SK-N-SH (cell line): ENCODE measurements around the gene THAP3. TPM values are rescaled to one million over a fixed set of nuclear protein-coding genes. Genes with fewer than 3 reads are reported as not detected.

Experiments used
- CTCF ChIA-PET: fragments of 300-600, 350-600 bp; formaldehyde crosslinking; extraction: SDS; loops from one replicate; lab custom pipeline; 2021; lab: Yijun Ruan, JAX
- POLR2A ChIA-PET: fragments of 350-600 bp; sonication (Branson Sonifier 250); formaldehyde crosslinking; extraction: SDS; loops from one replicate; lab custom pipeline; 2020; ENCODE audit warnings: antibody characterized with exemption, inconsistent platforms; lab: Yijun Ruan, JAX
- DNase-seq: peaks from one replicate; pipeline ENCODE4 v3.0.0; 2012
- H2AFZ ChIP-seq: fragments of 200-600 bp; sonication (generic); 2 replicates; pipeline ENCODE4 v1.8.1; 2016; ENCODE audit warnings: antibody characterized with exemption, mild to moderate bottlenecking, low read depth
- H3F3A ChIP-seq: fragments of 200-600 bp; sonication (generic); replicated peaks from 2 replicates; pipeline ENCODE3; 2016; ENCODE audit warnings: antibody characterized with exemption, mild to moderate bottlenecking; ENCODE audit not compliant: insufficient read depth
- H3K27ac ChIP-seq, 2 experiments: fragments of 200-500 bp in 1 of 2; fragments of 200-600 bp in 1 of 2; sonication (Bioruptor generic) in 1 of 2; sonication (generic), shearing (Covaris generic) in 1 of 2; 2 replicates each; pipeline versions ENCODE4 v1.5.1 to v1.6.1; 2014 to 2016; ENCODE audit warnings: low read depth in 2 of 2, inconsistent platforms in 1 of 2, low read length in 1 of 2, mild to moderate bottlenecking in 1 of 2, mixed read lengths in 1 of 2
- H3K27me3 ChIP-seq: fragments of 200-600 bp; sonication (generic), shearing (Covaris generic); 2 replicates; pipeline ENCODE4 v1.6.1; 2016; ENCODE audit warnings: mixed run types; ENCODE audit not compliant: insufficient read depth
- H3K36me3 ChIP-seq, 2 experiments: fragments of 200-500 bp in 1 of 2; fragments of 200-600 bp in 1 of 2; sonication (Bioruptor generic) in 1 of 2; sonication (generic) in 1 of 2; replicated peaks in 1 of 2; 2 replicates each; pipeline versions ENCODE3 to v1.5.1; 2014 to 2016; ENCODE audit warnings: low read length in 1 of 2, mild to moderate bottlenecking in 1 of 2; ENCODE audit not compliant: insufficient read depth in 2 of 2, control insufficient read depth in 1 of 2
- H3K4me1 ChIP-seq, 2 experiments: fragments of 200-500 bp in 1 of 2; fragments of 200-600 bp in 1 of 2; sonication (Bioruptor generic) in 1 of 2; sonication (generic), shearing (Covaris generic) in 1 of 2; 2 replicates each; pipeline versions ENCODE4 v1.5.1 to v1.6.1; 2014 to 2016; ENCODE audit warnings: low read depth in 1 of 2, low read length in 1 of 2, mixed run types in 1 of 2; ENCODE audit not compliant: insufficient read depth in 2 of 2, control insufficient read depth in 1 of 2
- H3K4me2 ChIP-seq: fragments of 200-600 bp; sonication (generic), shearing (Covaris generic); 2 replicates; pipeline ENCODE4 v1.6.1; 2017; ENCODE audit warnings: mixed run types
- H3K4me3 ChIP-seq, 2 experiments: fragments of 200-500 bp in 1 of 2; fragments of 200-600 bp in 1 of 2; sonication (Bioruptor generic) in 1 of 2; sonication (generic), shearing (Covaris generic) in 1 of 2; 2 replicates each; pipeline versions ENCODE4 v1.5.1 to v1.8.1; 2014 to 2016; ENCODE audit warnings: low read depth in 2 of 2, inconsistent platforms in 1 of 2, low read length in 1 of 2, mild to moderate bottlenecking in 1 of 2, mixed read lengths in 1 of 2, moderate library complexity in 1 of 2
- H3K79me2 ChIP-seq: fragments of 200-600 bp; sonication (generic); 2 replicates; pipeline ENCODE4 v1.8.1; 2017; ENCODE audit warnings: mild to moderate bottlenecking; ENCODE audit not compliant: insufficient read depth
- H3K9ac ChIP-seq: fragments of 200-600 bp; sonication (generic); 2 replicates; pipeline ENCODE4 v1.6.1; 2017; ENCODE audit warnings: mixed run types
- H3K9me2 ChIP-seq: fragments of 200-600 bp; sonication (generic); 2 replicates; pipeline ENCODE4 v1.6.1; 2017; ENCODE audit warnings: mixed run types
- H3K9me3 ChIP-seq: fragments of 200-600 bp; sonication (generic); 2 replicates; pipeline ENCODE4 v1.6.1; 2017; ENCODE audit warnings: mixed run types, mild to moderate bottlenecking, moderate library complexity
- H4K20me1 ChIP-seq: fragments of 200-600 bp; sonication (generic); 2 replicates; pipeline ENCODE4 v1.6.1; 2017; ENCODE audit warnings: mild to moderate bottlenecking, mixed run types; ENCODE audit not compliant: insufficient read depth
- CHD2 ChIP-seq: fragments of 150-350 bp; IDR thresholded peaks from 2 replicates; pipeline ENCODE4 v1.6.1; 2018; ENCODE audit warnings: low read length; ENCODE audit not compliant: partially characterized antibody
- EZH2phosphoT487 ChIP-seq: fragments of 200-600 bp; sonication (generic); IDR thresholded peaks from 2 replicates; pipeline ENCODE4 v1.6.1; 2017; ENCODE audit warnings: low read depth, mixed run types, mild to moderate bottlenecking, antibody characterized with exemption, moderate library complexity, borderline replicate concordance
- FOXJ3 ChIP-seq: sonication (generic); formaldehyde crosslinking; IDR thresholded peaks from 2 replicates; pipeline ENCODE4 v1.5.1; 2020; ENCODE audit warnings: mild to moderate bottlenecking, missing genetic modification reagents
- GABPA ChIP-seq: IDR thresholded peaks from 2 replicates; pipeline ENCODE4 v1.4.0; 2012; ENCODE audit warnings: low read depth, mild to moderate bottlenecking
- JUND ChIP-seq: IDR thresholded peaks from 2 replicates; pipeline ENCODE4 v1.4.0; 2012
- NFIC ChIP-seq: IDR thresholded peaks from 2 replicates; pipeline ENCODE4 v1.4.0; 2012; ENCODE audit warnings: borderline replicate concordance
- NRF1 ChIP-seq: IDR thresholded peaks from 2 replicates; pipeline ENCODE4 v1.6.1; 2012; ENCODE audit warnings: low read depth, mild to moderate bottlenecking, low read length
- PBX3 ChIP-seq: IDR thresholded peaks from 2 replicates; pipeline ENCODE4; 2012
- POLR2AphosphoS5 ChIP-seq: IDR thresholded peaks from 2 replicates; pipeline ENCODE4 v1.6.1; 2012; ENCODE audit warnings: low read depth, low read length
- RCOR1 ChIP-seq: fragments of 150-350 bp; IDR thresholded peaks from 2 replicates; pipeline ENCODE4 v1.6.1; 2017; ENCODE audit warnings: antibody characterized with exemption, low read length
- RXRA ChIP-seq: IDR thresholded peaks from 2 replicates; pipeline ENCODE4 v1.4.0; 2012; ENCODE audit warnings: low read depth, mild to moderate bottlenecking, borderline replicate concordance
- SIN3A ChIP-seq: IDR thresholded peaks from 2 replicates; pipeline ENCODE4 v1.6.1; 2012; ENCODE audit warnings: low read depth, mild to moderate bottlenecking, low read length, moderate library complexity, borderline replicate concordance
- TEAD4 ChIP-seq: IDR thresholded peaks from 2 replicates; pipeline ENCODE4 v1.4.0; 2012; ENCODE audit warnings: mild to moderate bottlenecking, borderline replicate concordance; ENCODE audit not compliant: insufficient read depth
- WGBS: methylation state at CpG from one replicate; pipeline ENCODE4 v1.1.6; 2017; ENCODE audit warnings: low lambda C conversion rate; 5-methylcytosine and 5-hydroxymethylcytosine counted together
- polyA plus RNA-seq, 3 experiments: library from polyadenylated mRNA; depleted of rRNA; stranded (reverse); fragments of >200 nt; gene quantifications; 2 replicates each; pipeline ENCODE4 v1.2.3, GENCODE V29; 2012
- TF ChIP-seq, protein P1 (sequence below): IDR thresholded peaks from 2 replicates; pipeline ENCODE4 v1.4.0; 2012; ENCODE audit warnings: low read depth, borderline replicate concordance
- TF ChIP-seq, protein P2 (sequence below): IDR thresholded peaks from 2 replicates; pipeline ENCODE4 v1.6.1; 2012; ENCODE audit warnings: mild to moderate bottlenecking, low read depth, low read length, moderate library complexity
- TF ChIP-seq, protein P3 (sequence below): IDR thresholded peaks from 2 replicates; pipeline ENCODE4 v1.4.0; 2012; ENCODE audit warnings: low read depth
- TF ChIP-seq, protein P4 (sequence below): fragments of 150-350 bp; IDR thresholded peaks from 2 replicates; pipeline ENCODE4 v1.6.1; 2016; ENCODE audit warnings: mild to moderate bottlenecking, low read depth, low read length
- TF ChIP-seq, protein P5 (sequence below): IDR thresholded peaks from 2 replicates; pipeline ENCODE4 v1.4.0; 2012; ENCODE audit warnings: low read depth, borderline replicate concordance
- TF ChIP-seq, protein P6 (sequence below): fragments of 200-600 bp; sonication (generic); IDR thresholded peaks from 2 replicates; pipeline ENCODE4 v1.6.1; 2017; ENCODE audit warnings: antibody characterized with exemption, mild to moderate bottlenecking, moderate library complexity

THAP3 gene
- polyA plus RNA-seq, 1 of the 3 experiments (the other 2 are of a cell fraction): 11.1 TPM

GRCh38 chr1:6627841-6628545 lies 3.3 kb downstream of the THAP3 start (continued):
- TF ChIP-seq POLR2AphosphoS5: no peak
- TF ChIP-seq RCOR1: no peak
- TF ChIP-seq JUND: no peak
- TF ChIP-seq, protein P1, sequence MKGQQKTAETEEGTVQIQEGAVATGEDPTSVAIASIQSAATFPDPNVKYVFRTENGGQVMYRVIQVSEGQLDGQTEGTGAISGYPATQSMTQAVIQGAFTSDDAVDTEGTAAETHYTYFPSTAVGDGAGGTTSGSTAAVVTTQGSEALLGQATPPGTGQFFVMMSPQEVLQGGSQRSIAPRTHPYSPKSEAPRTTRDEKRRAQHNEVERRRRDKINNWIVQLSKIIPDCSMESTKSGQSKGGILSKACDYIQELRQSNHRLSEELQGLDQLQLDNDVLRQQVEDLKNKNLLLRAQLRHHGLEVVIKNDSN: no peak
- no peak for TF ChIP-seq NRF1
- TF ChIP-seq NFIC: no peak
- no peak for TF ChIP-seq CHD2
- no peak for TF ChIP-seq PBX3
- no peak for TF ChIP-seq SIN3A
- TF ChIP-seq TEAD4: no peak
- no peak for TF ChIP-seq GABPA

DNA sequence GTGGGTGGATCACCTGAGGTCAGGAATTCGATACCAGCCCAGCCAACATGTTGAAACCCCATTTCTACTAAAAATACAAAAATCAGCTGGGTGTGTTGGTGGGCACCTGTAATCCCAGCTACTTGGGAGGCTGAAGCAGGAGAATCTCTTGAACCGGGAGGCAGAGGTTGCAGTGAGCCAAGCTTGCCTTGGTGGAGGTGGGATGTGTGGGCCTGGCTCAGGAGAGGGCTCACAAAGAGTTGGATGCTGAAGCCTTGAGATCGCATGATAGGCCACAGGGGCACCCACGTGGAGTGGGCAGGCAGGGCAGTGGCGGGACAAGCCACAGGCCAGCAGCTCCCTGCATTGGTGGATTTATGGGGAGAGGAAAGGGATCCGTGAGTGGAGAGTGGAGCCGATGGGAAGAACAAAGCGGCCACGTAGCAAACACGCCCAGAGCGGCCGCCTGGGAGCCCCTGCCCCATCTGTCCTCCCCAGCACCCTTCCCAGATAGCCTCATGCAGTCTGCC lies 4.4 kb downstream of the THAP3 start:
- no peak overlapping the region for H3K4me3 ChIP-seq
- H4K20me1 ChIP-seq: 0 out of 2 replicates have a peak, but pooled peaks cover 7% of the 10 kb centered on the region
- peaks cover 0 to 5% of the 10 kb centered on the region in 2 experiments; a peak in 1 of 4 replicates for H3K4me1 ChIP-seq
- ChIA-PET POLR2A (no interaction called here), CTCF (interaction anchor here (1.2 to 2.0 kb wide), 2 partner anchors 17 to 74 kb away, joined by 6 to 7 read pairs; partner anchors contain the start of genes NOL9 and TAS1R1)
- H3K79me2 ChIP-seq: peaks cover 39% of the 10 kb centered on the region
- H3K27ac ChIP-seq: no peak overlapping the region
- no peak for DNase-seq
- no peak overlapping the region for H3K4me2 ChIP-seq
- no peaks in the 10 kb centered on the region for H3K9me3 ChIP-seq
- H3K9me2 ChIP-seq: no peaks in the 10 kb centered on the region
- H3K36me3 ChIP-seq: peaks cover 3 to 36% of the 10 kb centered on the region in 2 experiments
- no peak overlapping the region for H3K9ac ChIP-seq
- H3F3A ChIP-seq: peaks cover 11% of the 10 kb centered on the region
- no peak overlapping the region for H2AFZ ChIP-seq
- WGBS: 98% methylated on average over 5 of the region's 12 CpGs
- no peaks in the 10 kb centered on the region for H3K27me3 ChIP-seq
- TF ChIP-seq RXRA (no peak), FOXJ3 (CRISPR knock-in tag) (no peak), SIN3A (no peak), EZH2phosphoT487 (no peak), GABPA (no peak), POLR2AphosphoS5 (no peak)
- TF ChIP-seq, protein P2, sequence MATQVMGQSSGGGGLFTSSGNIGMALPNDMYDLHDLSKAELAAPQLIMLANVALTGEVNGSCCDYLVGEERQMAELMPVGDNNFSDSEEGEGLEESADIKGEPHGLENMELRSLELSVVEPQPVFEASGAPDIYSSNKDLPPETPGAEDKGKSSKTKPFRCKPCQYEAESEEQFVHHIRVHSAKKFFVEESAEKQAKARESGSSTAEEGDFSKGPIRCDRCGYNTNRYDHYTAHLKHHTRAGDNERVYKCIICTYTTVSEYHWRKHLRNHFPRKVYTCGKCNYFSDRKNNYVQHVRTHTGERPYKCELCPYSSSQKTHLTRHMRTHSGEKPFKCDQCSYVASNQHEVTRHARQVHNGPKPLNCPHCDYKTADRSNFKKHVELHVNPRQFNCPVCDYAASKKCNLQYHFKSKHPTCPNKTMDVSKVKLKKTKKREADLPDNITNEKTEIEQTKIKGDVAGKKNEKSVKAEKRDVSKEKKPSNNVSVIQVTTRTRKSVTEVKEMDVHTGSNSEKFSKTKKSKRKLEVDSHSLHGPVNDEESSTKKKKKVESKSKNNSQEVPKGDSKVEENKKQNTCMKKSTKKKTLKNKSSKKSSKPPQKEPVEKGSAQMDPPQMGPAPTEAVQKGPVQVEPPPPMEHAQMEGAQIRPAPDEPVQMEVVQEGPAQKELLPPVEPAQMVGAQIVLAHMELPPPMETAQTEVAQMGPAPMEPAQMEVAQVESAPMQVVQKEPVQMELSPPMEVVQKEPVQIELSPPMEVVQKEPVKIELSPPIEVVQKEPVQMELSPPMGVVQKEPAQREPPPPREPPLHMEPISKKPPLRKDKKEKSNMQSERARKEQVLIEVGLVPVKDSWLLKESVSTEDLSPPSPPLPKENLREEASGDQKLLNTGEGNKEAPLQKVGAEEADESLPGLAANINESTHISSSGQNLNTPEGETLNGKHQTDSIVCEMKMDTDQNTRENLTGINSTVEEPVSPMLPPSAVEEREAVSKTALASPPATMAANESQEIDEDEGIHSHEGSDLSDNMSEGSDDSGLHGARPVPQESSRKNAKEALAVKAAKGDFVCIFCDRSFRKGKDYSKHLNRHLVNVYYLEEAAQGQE: no peak
- TF ChIP-seq, protein P3, sequence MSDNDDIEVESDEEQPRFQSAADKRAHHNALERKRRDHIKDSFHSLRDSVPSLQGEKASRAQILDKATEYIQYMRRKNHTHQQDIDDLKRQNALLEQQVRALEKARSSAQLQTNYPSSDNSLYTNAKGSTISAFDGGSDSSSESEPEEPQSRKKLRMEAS: no peak
- TF ChIP-seq, protein P4, sequence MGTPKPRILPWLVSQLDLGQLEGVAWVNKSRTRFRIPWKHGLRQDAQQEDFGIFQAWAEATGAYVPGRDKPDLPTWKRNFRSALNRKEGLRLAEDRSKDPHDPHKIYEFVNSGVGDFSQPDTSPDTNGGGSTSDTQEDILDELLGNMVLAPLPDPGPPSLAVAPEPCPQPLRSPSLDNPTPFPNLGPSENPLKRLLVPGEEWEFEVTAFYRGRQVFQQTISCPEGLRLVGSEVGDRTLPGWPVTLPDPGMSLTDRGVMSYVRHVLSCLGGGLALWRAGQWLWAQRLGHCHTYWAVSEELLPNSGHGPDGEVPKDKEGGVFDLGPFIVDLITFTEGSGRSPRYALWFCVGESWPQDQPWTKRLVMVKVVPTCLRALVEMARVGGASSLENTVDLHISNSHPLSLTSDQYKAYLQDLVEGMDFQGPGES: no peak
- TF ChIP-seq, protein P5, sequence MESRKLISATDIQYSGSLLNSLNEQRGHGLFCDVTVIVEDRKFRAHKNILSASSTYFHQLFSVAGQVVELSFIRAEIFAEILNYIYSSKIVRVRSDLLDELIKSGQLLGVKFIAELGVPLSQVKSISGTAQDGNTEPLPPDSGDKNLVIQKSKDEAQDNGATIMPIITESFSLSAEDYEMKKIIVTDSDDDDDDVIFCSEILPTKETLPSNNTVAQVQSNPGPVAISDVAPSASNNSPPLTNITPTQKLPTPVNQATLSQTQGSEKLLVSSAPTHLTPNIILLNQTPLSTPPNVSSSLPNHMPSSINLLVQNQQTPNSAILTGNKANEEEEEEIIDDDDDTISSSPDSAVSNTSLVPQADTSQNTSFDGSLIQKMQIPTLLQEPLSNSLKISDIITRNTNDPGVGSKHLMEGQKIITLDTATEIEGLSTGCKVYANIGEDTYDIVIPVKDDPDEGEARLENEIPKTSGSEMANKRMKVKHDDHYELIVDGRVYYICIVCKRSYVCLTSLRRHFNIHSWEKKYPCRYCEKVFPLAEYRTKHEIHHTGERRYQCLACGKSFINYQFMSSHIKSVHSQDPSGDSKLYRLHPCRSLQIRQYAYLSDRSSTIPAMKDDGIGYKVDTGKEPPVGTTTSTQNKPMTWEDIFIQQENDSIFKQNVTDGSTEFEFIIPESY: no peak
- TF ChIP-seq, protein P6, sequence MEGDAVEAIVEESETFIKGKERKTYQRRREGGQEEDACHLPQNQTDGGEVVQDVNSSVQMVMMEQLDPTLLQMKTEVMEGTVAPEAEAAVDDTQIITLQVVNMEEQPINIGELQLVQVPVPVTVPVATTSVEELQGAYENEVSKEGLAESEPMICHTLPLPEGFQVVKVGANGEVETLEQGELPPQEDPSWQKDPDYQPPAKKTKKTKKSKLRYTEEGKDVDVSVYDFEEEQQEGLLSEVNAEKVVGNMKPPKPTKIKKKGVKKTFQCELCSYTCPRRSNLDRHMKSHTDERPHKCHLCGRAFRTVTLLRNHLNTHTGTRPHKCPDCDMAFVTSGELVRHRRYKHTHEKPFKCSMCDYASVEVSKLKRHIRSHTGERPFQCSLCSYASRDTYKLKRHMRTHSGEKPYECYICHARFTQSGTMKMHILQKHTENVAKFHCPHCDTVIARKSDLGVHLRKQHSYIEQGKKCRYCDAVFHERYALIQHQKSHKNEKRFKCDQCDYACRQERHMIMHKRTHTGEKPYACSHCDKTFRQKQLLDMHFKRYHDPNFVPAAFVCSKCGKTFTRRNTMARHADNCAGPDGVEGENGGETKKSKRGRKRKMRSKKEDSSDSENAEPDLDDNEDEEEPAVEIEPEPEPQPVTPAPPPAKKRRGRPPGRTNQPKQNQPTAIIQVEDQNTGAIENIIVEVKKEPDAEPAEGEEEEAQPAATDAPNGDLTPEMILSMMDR: no peak
